Dedifferentiated amniotic fluid mesenchymal stem cell (primary cell): Measurements from ENCODE around the gene ARRDC2.

Experiments
- DNase-seq: peaks from one replicate; pipeline ENCODE4 v3.0.0-alpha.2; 2016; ENCODE audit errors: extremely low spot score

ARRDC2 gene

DNA sequence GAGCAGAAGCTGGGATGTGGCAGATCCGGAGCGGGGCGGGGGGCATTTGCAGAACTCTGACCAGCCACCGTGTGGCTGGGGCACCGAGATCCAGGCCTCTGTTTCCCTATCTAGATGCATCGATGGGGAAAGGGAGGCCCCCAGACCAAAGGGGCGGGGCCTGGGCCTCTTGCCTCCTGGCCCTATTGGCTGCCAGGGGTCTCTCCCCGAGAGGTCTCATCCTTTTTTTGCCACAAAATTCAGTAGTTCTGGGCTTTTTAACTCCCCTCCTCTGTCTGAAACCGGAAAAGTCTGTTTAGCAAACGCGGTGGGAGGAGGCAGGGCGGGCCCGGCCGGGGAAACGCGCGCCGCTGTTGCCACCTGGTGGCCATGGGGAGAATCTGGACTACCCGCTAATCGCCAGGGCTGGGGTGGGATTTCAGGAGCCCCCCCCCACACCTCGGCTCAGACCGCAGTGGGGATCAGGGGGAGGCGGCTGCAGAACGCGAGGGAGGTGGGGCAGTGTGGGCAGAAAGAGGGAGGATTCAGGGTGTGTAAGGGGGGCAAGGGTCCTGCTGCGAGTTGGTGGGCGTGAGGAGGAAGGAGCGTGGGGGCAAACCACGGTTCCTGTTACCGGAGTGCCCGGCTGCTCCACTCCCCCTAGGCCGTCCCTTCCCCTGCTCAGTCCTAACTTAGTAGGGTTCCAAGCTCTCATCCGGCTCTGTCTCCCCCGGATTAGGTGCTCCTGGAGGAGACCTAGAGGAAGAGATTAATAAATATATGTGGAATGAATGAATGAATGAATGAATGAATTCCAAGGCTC is 50.4 kb downstream of the ARRDC2 start:
- peak; percentile 74 for DNase-seq

DNA sequence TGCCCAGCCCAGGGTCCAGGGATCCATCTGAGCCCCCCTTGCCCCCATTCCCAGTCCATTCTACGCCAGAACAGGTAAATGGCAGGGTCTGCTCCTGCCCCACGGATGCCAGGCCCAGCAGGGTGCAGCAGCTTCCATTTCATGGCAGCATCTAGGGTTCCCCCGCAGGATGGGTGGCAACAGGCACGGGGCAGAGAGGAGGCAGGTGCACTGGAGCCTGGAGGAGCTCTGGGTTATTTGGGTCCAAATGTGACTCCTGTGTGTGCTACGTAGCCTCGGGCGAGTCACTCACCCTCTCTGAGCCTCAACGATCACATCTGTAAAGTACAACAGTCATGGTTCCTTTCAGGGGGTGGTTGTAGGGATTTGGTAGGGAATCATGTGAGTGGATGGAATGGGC is 51.3 kb downstream of the ARRDC2 start:
- no peak for DNase-seq

DNA sequence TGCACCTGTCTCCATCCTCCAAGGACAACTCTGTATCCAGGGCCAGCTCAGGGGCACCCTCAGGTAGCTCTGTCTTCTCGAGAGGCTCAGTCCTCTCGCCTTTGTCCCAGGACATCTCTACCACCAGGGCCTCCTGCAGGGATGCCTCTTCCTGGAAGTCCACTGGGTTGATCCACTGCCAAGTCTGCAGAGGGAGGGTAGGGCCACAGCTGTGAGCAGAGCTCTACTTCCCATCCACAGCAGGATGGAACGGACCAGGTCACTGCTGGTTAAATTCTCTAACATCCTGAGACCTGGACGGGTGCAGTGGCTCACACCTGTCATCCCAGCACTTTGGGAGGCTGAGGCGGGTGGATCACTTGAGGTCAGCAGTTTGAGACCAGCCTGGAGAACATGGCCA is 51.9 kb downstream of the ARRDC2 start:
- no peak for DNase-seq

DNA sequence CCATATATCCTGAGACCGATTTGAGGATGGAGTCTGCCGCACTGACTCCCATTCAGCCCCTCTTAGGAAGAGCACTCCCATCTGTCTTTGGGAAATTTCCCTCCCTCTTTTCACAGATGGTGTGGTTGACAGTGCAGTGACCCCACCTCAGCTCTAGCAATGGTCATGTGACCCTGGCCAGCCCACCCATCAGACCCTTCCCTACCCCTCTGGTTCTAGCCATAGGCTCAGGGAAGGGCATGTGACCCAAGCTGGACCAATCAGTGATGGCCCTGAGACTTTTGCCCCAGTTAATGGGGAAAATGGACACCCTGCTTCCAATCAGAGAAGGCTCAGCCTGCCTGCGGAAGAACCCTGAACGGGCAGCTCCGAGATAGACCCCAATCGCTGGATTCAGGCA is 52.5 kb downstream of the ARRDC2 start:
- no peak for DNase-seq

DNA sequence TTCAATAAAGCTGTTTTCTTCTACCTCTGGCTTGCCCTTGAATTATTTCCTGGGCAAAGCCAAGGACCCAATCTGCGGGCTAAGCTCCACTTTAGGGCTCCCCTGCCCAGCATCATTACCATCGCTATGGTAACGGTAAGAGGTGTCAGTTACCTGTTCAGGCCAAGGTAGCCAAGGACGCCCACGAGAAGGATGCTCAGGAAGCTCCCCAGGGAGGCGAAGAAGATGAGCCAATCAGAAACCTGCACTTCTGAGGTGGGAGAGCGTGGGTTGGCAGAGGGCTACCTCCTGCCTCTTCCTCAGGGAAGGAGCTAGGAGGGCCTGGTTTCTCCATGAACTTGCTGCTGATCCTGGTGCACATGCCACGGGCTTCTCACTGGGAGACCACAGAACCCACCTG is 54.1 kb downstream of the ARRDC2 start:
- no peak for DNase-seq

DNA sequence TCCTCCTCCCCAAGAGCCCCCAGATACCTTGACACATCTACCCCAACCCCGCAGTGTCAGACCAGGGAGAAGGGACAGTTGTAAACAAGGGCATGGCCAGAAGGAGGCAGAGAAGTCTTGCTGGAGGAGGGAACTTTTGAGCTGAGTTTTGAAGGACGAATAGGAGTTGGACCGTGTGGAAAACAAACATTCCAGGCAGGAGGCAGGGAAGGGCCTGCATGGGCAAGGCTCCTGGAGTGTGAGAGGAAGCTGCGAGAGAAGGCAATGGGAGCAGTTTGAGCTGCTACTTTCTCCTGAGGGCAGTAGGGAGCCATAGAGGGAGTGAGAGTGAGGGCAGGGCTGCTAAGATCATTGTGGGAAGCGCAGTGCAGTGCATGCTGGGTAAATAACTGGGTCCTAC is 55.5 kb downstream of the ARRDC2 start:
- no peak for DNase-seq
